Measurements from ENCODE around the gene KDM2B.

DNA sequence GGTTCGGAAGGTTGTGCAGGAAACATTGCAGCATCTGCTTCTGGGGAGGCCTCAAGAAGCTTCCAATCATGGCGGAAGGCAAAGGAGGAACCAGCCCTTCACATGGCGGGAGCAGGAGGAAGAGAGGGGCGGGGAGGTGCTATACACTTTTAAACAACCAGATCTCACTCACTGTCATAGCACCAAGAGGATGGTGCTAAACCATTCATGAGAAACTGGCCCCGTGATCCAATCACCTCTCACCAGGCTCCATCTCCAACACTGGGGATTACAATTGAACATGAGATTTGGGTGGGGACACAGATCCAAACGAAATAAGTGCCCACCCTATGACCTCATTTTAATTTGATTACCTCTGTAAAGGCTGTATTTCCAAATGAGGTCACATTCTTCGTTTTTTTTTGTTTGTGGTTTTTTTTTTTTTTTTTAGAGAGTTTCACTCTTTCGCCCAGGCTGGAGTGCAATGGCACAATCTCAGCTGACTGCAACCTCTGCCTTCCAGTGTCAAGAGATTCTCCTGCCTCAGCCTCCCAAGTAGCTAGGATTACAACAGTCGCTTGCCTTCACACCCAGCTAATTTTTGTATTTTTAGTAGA is 34.1 kb upstream of the KDM2B start:
- TF ChIP-seq, protein P1, sequence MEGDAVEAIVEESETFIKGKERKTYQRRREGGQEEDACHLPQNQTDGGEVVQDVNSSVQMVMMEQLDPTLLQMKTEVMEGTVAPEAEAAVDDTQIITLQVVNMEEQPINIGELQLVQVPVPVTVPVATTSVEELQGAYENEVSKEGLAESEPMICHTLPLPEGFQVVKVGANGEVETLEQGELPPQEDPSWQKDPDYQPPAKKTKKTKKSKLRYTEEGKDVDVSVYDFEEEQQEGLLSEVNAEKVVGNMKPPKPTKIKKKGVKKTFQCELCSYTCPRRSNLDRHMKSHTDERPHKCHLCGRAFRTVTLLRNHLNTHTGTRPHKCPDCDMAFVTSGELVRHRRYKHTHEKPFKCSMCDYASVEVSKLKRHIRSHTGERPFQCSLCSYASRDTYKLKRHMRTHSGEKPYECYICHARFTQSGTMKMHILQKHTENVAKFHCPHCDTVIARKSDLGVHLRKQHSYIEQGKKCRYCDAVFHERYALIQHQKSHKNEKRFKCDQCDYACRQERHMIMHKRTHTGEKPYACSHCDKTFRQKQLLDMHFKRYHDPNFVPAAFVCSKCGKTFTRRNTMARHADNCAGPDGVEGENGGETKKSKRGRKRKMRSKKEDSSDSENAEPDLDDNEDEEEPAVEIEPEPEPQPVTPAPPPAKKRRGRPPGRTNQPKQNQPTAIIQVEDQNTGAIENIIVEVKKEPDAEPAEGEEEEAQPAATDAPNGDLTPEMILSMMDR (IDR thresholded peaks at IDR 0.05): no peak
- TF ChIP-seq POLR2A (IDR thresholded peaks at IDR 0.05): no peak
